ENCODE data around the gene CAPN5.

CAPN5 gene

GRCh38 chr11:77175021-77175842, 108.5 kb downstream of the CAPN5 start:
- H3K4me3 ChIP-seq (IDR thresholded peaks at IDR 0.05; ENCODE audit: insufficient read depth, low read depth, low read length): no peak overlapping the region

More at GRCh38 chr11:77175021-77175842, 108.5 kb downstream of the CAPN5 start:
- no peaks in the 10 kb centered on the region for H4K20me1 ChIP-seq (ENCODE audit: insufficient read depth)
- TF ChIP-seq, protein P1, sequence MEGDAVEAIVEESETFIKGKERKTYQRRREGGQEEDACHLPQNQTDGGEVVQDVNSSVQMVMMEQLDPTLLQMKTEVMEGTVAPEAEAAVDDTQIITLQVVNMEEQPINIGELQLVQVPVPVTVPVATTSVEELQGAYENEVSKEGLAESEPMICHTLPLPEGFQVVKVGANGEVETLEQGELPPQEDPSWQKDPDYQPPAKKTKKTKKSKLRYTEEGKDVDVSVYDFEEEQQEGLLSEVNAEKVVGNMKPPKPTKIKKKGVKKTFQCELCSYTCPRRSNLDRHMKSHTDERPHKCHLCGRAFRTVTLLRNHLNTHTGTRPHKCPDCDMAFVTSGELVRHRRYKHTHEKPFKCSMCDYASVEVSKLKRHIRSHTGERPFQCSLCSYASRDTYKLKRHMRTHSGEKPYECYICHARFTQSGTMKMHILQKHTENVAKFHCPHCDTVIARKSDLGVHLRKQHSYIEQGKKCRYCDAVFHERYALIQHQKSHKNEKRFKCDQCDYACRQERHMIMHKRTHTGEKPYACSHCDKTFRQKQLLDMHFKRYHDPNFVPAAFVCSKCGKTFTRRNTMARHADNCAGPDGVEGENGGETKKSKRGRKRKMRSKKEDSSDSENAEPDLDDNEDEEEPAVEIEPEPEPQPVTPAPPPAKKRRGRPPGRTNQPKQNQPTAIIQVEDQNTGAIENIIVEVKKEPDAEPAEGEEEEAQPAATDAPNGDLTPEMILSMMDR (conservative IDR thresholded peaks at IDR 0.05; ENCODE audit: low read depth, low read length): no peak
- H3K4me2 ChIP-seq: no peak overlapping the region
- H3K79me2 ChIP-seq (ENCODE audit: insufficient read depth, low read depth): no peaks in the 10 kb centered on the region
- no peaks in the 10 kb centered on the region for H3K27me3 ChIP-seq (ENCODE audit: insufficient read depth, low read depth)
- H2AFZ ChIP-seq (ENCODE audit: low read depth): no peak overlapping the region
- no peaks in the 10 kb centered on the region for H3K4me1 ChIP-seq (ENCODE audit: low read depth, poor library complexity, severe bottlenecking)
- no peak overlapping the region for H3K27ac ChIP-seq
- H3K9ac ChIP-seq: no peak overlapping the region
- H3K36me3 ChIP-seq (ENCODE audit: insufficient read depth): no peaks in the 10 kb centered on the region

Measured in KMS-11 (cell line).